Measurements from ENCODE around the gene MAPT. TPM values are rescaled to one million over a fixed set of nuclear protein-coding genes. Genes with fewer than 3 reads are reported as not detected.

The MAPT gene
- polyA plus RNA-seq, 3 donors = 7.1 to 8.1 (median 7.4) TPM

GRCh38 chr17:46027048-46027975, 133.0 kb downstream of the MAPT start:
- DNase-seq (ENCODE audit: extremely low read depth in 1 of 11, low read depth in 9 of 11, low spot score in 4 of 11) = no peak

- no peak for DNase-seq (ENCODE audit: extremely low read depth in 1 of 11, low read depth in 9 of 11, low spot score in 4 of 11)
Measured at GRCh38 chr17:46027976-46028325, 133.6 kb downstream of the MAPT start.

GRCh38 chr17:46028374-46028773, 134.0 kb downstream of the MAPT start:
- DNase-seq (ENCODE audit: extremely low read depth in 1 of 11, low read depth in 9 of 11, low spot score in 4 of 11) = no peak

DNA sequence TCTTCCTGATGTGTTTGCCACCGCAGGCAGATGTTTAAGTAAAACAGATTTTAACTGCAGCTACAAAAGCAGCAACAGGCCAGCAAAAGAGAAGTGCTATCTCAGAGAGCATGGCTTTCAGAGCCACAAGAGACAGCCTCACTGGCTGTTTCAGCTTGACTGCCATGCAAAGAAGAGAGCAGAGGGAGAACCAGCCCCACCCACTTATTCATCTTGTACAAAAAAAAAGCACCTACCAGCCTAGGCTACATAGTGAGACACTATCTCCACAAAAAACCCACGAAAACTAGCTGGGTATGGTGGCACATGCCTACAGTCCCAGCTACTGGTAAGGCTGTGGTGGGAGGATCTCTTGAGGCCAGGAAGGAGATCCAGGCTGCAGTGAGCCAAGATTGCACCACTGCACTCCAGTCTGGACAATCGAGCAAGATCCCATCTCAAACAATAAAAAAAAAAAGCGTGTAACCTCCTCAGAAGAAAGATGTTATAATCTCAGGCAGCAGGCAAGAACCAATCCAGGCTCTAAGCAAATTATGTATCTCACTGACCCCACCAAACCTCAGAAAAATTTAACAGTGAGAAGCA, 134.7 kb downstream of the MAPT start:
- DNase-seq (ENCODE audit: extremely low read depth in 1 of 11, low read depth in 9 of 11, low spot score in 4 of 11) = no peak

- no peak for DNase-seq (ENCODE audit: extremely low read depth in 1 of 11, low read depth in 9 of 11, low spot score in 4 of 11)
Measured at GRCh38 chr17:46029627-46030026, 135.3 kb downstream of the MAPT start.

DNA sequence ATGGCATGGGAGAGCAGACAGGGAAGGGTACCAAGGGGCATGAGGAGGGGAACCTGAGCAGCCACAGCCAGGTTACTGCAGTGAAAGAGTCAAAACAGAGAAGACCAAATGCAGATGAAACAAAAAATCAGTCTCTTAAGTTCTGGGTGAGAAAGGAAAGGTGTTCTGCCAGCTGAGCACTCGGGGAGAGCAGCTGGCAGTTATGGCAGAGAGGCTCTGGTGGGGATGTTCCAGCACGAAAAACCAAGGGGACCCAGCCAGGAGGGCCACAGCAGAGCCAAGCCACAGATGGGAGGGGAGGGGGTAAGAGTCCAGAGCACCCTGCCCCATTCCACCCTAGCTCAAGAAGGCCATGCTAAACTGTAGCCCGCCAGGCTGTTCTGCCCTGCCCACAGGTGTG, 136.4 kb downstream of the MAPT start:
- no peak for DNase-seq (ENCODE audit: extremely low read depth in 1 of 11, low read depth in 9 of 11, low spot score in 4 of 11)

GRCh38 chr17:46031440-46031839, 137.1 kb downstream of the MAPT start:
- DNase-seq (ENCODE audit: extremely low read depth in 1 of 11, low read depth in 9 of 11, low spot score in 4 of 11) = no peak

- DNase-seq (ENCODE audit: extremely low read depth in 1 of 11, low read depth in 9 of 11, low spot score in 4 of 11) = no peak
Measured at GRCh38 chr17:46031920-46032319, 137.6 kb downstream of the MAPT start.

GRCh38 chr17:46032909-46033308, 138.6 kb downstream of the MAPT start:
- DNase-seq (ENCODE audit: extremely low read depth in 1 of 11, low read depth in 9 of 11, low spot score in 4 of 11) = no peak

DNA sequence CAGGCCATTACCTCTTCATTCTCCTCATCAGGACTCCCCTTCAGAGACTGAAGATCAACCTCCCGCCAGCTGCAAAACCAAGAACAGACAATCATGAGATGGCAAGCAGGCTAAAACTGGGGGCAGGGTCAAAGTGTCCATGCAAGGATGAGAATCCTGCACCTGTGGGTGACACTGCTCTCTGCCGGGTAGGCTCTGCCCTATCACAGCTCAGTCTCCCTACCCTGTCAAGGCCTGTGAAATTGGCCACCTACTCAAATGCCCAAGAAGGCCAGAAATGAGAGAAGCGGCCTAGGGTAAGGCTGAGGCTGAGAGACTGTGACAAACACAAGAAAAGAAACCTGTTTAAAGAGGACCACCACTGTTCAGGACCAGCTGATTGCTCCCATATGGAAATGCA, 139.0 kb downstream of the MAPT start:
- no peak for DNase-seq (ENCODE audit: extremely low read depth in 1 of 11, low read depth in 9 of 11, low spot score in 4 of 11)

GRCh38 chr17:46035112-46035818, 140.9 kb downstream of the MAPT start:
- no peak for DNase-seq (ENCODE audit: extremely low read depth in 1 of 11, low read depth in 9 of 11, low spot score in 4 of 11)

DNA sequence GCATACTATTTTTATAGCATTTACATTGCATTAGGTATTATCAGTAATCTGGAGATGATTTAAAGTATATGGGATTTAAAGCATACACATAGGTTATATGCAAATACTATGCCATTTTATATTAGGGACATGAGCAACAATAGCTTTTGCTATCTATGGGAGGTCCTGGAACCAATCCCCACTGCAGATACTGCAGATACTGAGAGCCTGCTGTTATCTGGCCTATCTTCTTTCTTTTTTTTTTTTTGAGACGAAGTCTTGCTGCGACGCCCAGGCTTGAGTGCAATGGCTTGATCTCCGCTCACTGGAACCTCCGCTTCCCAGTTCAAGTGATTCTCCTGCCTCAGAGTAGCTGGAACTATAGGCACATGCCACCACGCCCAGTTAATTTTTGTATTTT, 142.1 kb downstream of the MAPT start:
- no peak for DNase-seq (ENCODE audit: extremely low read depth in 1 of 11, low read depth in 9 of 11, low spot score in 4 of 11)

DNA sequence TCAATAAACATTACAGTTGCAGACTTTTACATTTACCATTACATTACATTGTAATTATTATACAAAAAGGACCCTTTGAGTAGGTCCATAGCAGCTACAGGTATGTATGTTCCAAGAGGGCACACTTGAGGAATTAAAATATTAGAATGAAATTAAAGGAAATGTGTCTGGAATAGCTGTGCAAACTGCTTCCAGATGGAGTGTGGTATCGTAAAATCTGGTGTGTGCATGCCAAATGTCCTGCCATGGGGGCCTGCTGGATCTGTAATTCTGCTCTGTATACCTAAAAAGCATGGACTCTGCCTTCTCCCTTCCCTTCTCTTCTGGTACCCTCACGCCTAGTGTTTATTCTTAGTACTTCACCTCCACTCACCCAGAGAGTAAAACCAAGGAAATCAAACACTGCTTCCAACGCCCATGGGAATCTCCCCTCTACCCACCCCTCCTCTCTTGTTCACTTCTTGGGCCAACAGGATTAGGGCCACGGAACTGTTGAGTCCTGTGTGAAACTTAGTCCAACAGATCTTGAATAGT, 143.4 kb downstream of the MAPT start:
- no peak for DNase-seq (ENCODE audit: extremely low read depth in 1 of 11, low read depth in 9 of 11, low spot score in 4 of 11)

DNA sequence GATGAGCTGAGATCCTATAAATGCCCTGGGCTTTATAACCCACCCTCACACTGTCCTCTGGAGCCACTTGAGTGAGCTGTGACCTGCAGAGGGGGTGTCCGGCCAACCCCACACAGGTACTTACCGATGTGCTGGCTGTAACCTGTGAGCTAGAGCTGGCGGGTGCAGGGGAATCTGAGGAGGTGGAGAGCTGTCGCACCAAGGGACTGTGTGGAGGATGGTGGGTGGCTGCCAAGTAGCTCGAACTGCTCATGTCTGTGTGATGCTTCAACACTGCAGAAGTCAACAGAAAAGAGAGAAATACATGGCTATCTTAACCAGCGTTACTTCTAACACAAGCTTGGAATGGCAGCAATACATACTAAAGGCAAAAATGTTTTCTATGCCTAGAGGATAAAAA, 144.1 kb downstream of the MAPT start:
- DNase-seq (ENCODE audit: extremely low read depth in 1 of 11, low read depth in 9 of 11, low spot score in 4 of 11) = no peak

GRCh38 chr17:46038937-46039336, 144.6 kb downstream of the MAPT start:
- DNase-seq (ENCODE audit: extremely low read depth in 1 of 11, low read depth in 9 of 11, low spot score in 4 of 11) = no peak

GRCh38 chr17:46039592-46040186, 145.3 kb downstream of the MAPT start:
- no peak for DNase-seq (ENCODE audit: extremely low read depth in 1 of 11, low read depth in 9 of 11, low spot score in 4 of 11)

GRCh38 chr17:46042246-46042645, 147.9 kb downstream of the MAPT start:
- DNase-seq (ENCODE audit: extremely low read depth in 1 of 11, low read depth in 9 of 11, low spot score in 4 of 11) = no peak

- no peak for DNase-seq (ENCODE audit: extremely low read depth in 1 of 11, low read depth in 9 of 11, low spot score in 4 of 11)
Measured at GRCh38 chr17:46042925-46043324, 148.6 kb downstream of the MAPT start.

GRCh38 chr17:46043606-46044005, 149.3 kb downstream of the MAPT start:
- no peak for DNase-seq (ENCODE audit: extremely low read depth in 1 of 11, low read depth in 9 of 11, low spot score in 4 of 11)

Data from renal cortex interstitium (tissue), 11 donors.